Measurements from ENCODE around the gene ANXA11.
"Not testable (repeated sequence)": the region's sequence is repeated elsewhere in the genome, so short reads cannot be mapped to it uniquely, and the experiment has no call there.

Gene ANXA11

DNA sequence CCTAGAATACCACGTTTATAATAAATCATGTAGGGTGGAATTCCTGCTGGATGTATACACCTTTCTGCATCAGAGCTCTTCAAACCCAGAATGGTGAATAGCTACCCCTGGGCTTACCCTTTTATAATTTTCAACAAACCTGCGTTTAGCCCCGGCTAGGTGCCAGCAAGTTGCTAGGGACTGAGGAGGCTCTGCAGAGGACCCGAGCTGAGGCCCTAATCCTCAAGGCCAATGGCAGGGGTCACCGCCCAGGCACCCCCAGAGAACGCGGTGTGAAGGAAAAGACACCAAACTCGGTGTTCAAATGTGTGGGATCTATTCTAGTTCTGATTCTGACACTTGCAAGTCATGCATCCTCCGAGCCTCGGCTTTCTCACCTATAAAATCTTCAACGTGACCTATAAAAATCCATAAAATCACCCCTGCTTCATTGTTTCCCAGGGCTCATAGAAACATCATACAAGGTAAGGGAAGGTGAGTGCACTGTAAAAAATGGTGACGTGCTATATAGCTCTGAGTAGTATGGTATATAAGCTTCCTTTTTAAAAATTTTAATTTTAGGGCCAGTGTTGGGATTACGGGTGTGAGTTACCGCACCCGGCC, 2.5 kb upstream of the ANXA11 start:
- DNase-seq: no peak

DNA sequence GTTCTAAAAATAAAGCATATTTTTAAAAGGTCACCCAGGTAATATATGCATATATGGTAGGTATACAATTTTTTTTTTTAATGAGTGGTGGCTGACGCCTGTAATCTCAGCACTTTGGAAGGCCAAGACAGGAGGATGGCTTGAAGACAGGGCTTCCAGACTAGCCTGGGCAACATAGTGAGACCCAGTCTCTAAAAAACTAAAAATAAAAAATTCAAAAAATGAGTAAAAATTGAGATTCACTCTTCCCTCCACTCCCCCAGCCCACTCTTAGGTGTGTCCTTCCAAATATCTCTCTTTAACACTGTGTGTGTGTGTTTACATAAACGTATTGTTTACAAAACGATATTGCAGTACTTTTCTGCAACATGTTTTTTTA, 929 bp upstream of the ANXA11 start:
- no peak for DNase-seq

DNA sequence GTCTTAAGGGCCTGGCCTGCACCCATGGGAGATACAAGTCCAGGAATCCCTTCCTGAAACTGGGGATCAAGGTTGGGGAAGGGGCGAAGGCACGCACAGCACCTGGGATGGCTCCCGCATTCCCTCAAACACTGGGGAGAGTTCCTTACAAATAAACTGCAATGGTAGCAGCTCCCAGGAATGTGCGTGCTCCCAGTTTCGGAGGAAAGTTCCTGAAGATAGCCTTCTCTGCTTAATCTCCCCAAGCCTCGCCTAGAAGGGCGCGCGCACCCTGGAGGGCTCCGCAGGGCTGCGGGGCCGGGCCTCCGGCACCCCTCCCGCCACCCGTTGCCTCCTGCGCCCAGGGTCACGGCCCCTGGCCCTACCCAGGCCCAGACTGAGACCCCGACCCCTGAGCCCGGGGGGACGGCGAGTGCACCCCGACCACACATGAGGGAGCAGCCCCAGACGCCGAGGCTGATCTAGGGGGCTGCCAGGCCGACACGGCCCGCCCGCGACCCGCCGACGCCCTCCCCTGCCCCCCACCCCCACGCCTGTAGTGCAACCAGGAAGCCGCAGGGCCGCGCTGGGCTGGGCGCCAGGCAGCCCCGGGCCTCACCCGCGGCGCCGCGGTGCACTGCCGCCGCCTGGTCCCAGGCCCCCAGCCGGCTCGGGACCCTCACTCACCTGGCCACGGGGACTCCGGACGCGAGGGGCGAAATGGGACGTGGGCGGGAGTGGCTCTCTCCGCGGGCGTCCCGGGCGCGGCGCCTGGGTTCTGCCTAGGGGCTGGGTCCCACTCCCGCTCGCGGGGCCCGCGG, 460 bp downstream of the ANXA11 start:
- DNase-seq: no peak

DNA sequence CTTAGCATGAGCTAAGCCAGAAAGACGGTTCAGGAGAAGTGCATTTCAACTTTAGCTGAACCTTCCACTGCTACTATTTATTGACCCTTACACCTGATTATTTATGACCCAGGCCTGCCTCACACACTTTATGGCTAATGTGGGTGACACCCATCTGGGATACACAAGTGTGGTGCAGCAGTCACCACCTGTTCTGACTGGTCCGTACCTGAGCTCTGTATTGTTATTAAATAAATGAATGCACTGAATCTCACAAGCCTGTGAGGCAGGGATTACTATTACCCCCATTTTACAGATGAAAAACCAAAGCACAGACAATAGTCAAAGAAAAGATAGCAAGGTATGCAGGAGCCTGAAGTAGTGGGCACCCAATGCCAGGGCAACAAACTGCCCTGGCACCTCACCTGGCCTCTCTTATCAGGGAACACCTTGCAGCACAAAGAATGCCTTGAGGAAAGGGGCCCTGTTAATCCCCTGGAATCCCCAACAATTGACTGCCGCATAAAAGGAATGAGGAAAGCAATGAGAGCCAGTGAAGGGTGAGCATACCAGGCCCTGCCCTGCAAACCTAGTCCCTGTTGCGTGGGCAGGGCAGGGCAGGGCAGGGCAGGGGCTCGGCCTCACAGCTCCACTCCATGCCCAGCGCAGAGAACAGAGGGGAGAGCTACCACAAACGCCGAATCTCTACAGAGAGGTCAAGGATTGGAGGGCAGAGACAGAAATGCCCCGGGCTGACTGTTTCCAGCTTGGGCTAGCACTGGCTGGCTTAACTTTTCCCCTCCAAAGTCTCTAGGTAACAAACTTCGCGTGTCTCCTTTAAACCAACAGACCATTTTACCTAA, 1.3 kb downstream of the ANXA11 start:
- DNase-seq: no peak

DNA sequence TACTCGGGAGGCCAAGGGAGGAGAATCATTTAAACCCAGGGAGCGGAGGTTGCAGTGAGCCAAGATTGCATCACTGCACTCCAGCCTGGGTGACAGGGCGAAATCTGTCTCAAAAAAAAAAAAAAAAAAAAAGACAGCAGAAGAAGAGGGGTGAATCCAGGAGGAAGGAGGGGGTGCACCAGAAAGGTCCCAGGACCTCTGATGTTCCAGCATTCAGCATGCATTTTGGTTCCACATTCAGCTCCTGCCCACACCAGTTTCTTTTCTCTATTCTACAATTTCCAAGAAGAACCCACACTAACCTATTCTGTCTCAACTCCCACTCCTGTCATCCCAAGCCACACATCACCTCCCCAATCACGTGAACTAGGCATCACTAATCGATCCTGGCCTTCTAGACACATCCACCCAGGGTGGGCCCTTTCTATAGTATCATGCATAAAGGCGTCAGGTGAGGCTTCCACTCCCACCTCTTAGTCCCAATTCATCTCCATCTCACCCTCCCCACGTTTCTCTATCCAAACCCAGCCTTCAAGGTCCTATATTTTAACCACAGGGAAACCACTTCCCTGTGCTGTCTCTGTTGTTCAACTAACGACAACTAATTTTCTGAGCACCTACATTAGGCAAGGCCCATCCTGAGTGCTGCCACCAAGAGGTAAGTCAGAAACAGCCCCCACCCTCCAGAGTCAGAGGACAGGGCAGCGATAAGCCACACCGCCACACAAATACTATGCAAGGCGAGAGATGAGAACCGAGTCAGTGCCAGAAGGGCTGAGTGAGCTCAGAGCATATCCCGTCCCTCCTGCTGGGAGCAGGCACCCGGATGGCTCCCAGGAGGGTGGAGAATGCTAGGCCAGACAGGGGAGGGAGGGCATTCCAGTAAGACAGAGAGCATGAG, 2.2 kb downstream of the ANXA11 start:
- DNase-seq: no peak

DNA sequence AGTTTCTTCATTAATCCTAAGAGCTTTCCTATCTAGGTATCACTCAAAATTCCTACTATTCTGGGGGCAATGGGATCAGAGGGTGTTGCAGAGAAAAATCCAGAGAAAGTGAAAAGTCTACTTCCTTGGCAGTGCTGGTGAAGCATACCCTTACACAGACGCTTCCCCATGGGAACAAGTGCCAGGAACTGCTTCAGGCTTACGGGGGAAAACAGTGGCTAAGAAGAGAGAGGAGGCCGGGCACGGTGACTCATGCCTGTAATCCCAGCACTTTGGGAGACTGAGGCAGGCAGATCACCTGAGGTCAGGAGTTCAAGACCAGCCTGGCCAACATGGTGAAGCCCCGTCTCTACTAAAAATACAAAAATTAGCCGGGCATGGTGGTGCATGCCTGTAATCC, 2.8 kb downstream of the ANXA11 start:
- not testable (repeated sequence) for DNase-seq

DNA sequence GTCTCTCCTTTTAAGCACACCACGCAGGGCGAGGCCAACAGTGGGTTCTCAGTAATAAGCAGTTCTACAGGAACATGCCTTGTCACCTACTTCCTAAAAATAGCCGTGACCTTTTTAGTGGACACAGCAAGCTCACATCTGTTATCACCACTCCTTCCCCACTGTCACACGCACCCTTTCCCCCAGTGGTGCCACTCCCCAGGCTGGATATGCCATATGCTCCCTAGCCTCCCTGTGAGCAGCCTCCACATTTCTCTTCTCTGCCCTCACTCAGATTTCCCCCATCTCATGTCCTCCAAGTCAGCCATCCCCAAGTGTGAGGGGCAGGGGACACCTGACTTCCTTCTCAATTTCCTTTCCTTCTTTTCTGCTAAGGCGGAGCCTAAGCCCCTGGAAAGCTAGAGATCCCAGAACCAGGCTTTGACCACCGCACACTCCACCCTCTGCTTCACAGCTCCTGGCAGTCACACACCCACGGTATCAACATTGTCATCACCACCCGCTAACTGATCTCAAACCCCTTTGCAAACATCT, 3.7 kb downstream of the ANXA11 start:
- DNase-seq: no peak

DNA sequence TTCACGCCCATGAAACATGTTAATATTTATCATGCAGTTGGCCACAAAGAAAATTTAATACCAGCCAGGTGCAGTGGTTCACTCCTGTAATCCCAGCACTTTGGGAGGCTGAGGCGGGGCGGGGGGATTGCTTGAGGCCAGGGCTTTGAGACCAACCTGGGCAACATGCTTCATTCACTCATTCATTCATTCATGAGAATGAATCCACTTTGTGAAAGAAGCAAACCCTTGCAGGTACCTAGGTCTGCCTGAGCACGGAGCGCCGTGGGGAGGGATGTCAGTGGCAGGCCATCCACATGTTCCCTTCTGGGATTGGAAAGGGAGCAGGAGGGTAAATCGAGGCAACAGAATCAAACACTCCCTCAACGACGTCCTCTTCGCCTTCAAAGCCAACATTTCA, 4.7 kb downstream of the ANXA11 start:
- no peak for DNase-seq

DNA sequence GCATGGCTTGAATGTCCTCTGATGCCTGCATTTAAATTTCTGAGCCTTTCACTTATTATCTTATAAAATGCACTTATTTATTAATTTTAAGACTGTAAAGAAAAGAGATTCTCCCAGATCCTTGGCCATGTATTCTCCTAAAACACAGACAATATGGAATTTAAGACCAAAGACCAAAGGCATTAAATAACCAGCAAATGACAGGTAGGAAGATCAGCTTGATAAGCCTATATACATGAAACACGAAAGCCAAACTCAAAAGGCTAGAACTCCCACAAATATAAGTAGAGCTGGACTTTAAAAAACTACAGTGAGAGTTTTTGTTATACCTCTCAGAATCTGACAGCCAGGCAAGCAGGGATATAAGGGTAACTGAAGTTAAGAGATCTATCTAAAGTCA, 5.1 kb downstream of the ANXA11 start:
- no peak for DNase-seq

DNA sequence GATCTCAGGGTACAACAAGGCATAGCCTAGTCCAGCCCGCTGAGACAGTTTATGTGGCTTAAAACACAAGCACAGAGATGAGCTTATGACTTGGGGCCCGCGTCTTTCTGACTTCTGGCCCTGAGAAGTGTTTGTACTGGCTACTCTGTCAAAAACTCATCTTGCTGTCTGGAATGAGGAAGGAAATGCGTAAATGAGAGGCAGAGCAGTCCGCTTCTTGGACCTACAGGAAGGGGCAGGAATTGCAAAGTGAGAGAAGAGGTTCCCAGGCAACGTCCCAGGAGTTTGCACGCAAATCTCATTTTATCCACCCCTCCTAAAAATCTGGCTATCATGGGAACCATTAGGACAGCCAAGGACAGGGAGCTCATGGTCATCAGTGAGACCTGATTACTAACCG, 5.5 kb downstream of the ANXA11 start:
- no peak for DNase-seq

DNA sequence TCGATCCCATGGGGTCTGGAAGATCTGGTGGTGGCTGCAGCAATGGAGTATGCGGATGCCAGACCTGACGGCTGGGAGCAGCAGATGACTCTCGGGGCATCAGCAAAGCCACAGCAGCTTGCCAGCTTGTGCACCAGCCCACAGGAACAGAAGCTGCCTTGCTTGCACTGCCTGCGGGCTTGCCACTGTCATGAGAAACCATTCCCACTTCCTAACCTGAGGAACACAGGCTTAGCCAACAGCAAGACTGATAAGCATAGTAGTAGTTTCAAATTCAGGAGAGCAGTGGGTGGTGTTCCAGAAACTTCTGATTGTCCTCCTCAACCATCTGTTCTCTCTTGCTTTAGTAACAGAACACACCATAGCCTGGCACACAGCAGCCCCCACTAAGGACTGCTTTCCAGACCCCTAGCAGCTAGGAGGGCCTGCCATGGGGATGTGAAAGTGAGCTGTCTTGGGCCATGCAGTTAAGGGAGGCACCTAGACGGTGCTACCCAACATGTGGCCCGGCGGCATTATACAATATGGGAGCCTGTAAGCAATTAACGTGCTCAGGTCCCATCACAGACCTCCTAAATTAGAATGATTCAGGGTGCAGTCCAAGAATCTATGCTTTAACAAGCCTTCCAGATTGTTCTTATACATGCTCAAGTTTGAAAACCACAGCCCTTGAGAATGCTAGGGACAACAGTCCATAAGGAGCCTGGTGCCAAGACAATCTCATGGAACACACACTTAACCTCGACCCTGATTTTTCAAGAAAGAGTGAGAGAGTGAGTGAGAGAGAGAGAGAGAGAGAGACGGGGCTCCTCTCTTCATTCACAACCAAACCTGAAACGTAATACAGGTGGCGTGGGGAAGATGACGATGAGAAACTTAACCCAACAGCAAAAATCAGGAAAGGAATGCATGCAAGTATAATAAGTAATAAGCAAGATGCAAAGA, 7.1 kb downstream of the ANXA11 start:
- DNase-seq: no peak

DNA sequence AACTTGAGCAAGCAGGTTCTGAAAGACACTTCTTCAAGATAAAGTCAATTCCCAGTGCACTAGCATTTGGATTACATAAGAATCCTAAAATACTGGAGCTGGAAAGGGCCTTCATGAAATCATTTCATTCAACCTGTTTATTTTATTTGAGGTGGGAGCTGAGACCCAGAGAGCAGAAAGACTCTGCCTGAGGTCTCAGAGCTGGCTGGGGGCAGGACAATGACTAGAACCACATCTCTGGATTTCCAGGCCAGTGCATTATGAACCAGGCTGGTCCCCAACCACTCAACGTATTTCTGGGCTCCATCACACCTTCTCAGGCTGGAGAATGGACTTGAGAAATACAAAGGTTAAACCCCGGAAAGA, 8.4 kb downstream of the ANXA11 start:
- no peak for DNase-seq

DNA sequence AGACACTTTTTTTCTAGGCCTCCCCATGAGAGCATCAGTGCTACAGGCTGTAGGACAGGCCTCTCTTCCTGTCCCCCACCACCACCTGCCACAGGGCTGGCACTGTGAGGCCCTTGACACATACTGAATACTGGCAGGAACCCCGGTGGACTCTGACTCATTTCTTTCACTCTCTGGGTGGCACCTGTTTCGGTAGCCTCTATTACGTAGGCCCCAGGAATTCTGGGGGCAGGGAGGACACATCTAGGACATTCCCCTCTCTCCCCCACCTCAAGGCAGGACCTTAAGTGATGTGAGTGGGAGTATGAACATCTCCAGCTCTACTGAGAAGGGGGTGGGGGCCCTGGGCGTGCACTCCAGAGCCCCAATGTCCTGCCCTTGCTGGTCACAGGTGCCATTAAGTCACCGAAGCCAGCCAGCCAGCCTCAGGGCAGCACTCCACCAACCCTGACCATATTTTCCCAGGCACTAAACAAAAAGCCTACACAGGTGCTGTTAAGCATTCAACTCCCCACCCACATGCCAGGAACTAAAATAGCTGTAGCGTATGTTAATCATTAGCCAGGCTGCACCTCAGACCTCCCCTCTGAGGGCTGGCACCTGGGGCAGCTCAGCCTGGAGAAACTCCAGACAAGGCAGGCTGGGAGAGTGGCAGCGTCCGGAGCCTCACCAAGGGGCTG, 8.9 kb downstream of the ANXA11 start:
- no peak for DNase-seq

DNA sequence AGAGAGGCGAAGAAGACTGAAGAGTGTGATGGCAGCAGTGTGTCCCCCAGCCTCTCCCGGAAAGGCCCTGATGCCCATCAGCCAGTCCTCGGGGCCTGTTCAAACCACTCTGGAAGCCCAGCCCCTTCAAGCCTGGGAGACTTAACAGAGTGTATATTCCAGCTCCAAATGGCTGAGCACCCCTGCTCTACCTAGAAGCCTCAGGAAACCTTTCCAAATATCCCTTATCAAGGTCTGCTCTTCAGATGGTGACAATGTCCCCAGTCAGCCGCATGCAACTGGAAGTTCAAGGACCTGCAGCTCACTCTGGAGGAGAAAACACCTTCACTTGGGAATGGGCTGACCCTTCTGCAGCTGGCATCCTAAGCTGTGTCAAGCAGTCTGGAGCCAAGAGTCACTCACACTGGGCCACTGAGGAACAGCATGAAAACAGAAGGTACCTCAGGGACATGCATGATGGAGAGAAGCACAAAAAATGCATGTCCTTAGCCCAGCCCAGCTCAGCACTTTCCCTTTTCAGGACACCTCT, 10.2 kb downstream of the ANXA11 start:
- no peak for DNase-seq

DNA sequence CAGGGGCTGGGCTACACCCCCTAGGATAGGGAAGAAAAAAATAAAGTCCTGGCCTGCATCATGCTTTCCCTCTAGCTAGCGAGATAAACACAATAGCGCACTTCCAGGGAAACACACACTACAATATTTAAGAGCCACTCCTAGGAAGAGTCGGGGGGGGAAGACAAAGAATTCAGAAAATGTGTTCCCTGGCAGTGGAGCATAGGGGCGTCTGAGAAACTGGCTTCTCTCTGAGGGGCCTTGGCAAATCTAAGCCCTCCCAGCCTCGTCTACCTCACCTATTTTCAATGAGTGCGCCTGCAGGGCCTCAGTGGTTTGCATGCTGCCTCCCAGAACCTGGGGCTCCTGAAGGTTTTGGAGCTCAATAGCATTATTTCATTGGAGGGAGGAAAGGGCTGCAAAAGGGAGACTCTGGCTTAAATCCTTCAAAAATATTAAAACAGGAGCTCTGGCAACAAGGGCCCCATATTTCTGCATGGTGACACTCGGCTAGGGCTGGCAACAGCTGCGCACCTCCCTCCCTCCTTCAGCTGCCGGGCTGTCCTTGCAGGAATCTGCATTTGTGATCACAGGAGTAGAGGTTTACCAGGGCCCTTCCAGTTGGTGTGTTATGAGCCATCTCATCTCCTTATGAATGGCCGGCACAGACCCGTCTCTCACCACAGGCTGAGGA, 10.8 kb downstream of the ANXA11 start:
- DNase-seq: no peak

DNA sequence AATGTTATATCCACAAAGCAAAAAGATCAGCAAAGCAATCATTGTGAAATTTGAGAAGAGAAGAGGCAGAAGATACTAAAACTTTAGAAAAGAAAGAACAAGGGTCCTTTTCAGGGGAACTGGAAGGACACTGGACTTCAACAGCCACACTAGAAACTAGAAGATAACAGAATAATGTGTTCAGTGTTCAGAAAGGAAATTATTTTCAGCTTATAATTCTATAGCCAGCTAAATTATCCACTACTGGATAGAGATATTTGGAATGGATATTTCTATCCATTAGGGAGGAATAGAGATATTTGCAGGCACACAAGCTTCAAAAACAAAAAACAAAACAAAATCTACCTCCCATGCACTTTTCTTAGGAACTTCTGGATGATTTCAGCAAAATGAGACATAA, 12.8 kb downstream of the ANXA11 start:
- no peak for DNase-seq

DNA sequence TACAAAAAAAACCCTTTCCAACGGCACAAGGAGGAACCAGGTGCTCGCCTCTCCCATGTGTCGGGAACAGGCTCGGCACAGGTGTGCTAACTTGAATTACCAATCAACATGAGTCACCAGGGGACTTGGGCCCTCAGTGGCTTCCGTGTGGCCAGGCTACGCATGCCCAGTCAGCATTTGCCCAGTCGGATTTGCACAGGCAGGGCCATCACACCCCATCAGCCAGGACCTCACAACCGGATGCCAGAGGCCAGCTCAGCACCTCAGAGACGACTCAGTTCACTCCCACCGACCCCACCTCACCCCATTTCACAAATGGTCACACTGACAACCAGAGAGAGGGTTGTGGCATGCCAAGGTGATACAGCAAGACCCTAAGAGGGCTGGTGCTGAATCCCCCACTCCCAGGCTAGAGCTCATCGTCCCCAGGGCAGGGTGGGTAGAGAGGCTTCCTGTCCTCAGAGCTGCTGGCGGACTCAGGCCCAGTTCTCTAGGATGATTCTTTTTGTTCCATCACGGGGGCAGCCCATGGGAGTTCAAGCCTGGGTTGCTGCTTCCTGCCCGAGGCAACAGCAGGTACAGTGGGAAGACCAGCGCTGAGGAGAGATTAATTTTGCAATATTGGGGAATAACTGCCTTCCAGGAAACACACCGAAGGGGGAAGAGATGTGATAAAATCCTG, 13.6 kb downstream of the ANXA11 start:
- DNase-seq: no peak

DNA sequence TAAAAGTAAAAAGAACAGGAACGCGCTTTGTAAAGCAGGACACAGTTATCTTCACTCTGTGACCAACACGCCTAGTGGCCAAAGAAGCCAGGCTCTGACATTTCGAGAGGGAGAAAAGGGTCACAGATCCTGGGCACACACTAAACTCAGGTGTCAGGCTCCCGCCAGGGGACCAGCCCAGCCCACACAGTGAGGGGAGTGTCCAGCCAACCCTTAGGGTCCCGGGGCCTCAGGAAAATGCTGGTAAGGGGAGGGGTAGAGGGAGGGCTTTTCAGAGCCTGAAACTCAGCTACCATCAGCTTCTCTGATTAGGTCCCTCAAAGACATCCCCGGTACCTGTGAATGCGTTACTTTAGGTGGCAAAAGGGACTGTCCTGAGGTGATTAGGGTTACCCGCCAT, 16.6 kb downstream of the ANXA11 start:
- DNase-seq: no peak
